HG03432 (cell line): ENCODE results near the gene IGSF10.

Experiments used
- ATAC-seq: cut with Tn5 transposase; IDR thresholded peaks from one replicate; pipeline ENCODE4 v1.9.1; 2021; ENCODE audit warnings: mild to moderate bottlenecking, moderate library complexity; ENCODE audit not compliant: unreplicated experiment

Gene IGSF10

DNA sequence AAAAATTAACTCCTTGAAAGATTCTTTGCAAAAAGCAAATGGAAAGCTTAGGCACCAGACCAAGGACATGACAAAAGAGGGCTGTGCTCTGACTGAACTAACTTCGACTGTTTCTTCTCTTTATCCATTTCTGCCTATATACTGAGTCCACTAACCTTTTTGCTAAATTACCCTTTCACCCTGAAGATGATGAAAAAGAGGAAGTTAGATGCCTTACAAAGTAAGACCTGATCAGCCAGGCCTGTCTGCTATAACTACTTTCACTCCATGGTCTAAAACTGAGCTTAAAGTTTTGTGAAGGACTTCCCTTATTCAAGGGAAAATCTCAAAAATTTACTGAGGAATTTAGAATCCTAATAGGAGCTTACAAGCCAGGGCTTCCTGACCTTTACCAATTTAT, 6.2 kb upstream of the IGSF10 start:
- ATAC-seq: peak; percentile 45

GRCh38 chr3:151462991-151463390, 2.1 kb upstream of the IGSF10 start:
- ATAC-seq: no peak

- no peak for ATAC-seq
Observed at GRCh38 chr3:151462278-151462780, 1.5 kb upstream of the IGSF10 start.

DNA sequence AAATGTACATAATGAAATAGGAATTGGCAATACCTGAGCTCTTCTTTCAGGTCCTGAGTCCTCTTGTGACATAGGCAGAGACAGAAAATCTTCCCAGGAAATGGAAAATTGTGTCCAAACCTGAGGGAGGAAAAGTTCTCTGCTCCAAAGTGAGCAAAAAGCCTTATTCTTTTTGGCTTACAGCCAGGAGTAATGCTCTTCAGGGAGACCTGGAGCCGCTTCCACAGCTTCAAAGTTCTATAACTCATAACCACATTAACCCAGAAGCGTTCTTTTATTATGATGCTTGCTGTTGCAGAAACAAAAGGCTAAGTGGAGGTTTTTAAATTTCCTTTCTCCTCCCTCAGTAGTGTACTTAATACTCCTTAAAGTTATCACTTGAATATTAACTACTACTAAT, 633 bp downstream of the IGSF10 start:
- ATAC-seq: no peak

DNA sequence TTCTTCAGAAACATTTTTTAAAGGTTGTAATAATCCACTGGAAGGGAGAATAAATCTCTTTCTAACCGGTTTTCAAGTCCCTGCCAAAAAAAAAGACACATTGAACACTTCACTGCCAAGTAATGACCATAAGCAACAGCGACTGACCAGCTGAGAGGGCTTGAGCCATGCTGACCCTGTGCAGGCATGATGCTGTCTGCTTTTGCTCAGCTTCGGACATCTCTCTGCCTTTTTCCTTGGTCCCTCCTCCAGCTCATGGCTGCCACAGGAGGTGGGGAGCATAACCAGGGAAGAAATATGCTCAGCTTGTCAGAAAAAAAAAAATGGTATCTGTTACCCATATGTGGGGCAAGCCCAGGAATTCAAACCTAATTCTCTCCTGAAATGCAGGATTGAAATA, 1.5 kb downstream of the IGSF10 start:
- ATAC-seq: no peak

DNA sequence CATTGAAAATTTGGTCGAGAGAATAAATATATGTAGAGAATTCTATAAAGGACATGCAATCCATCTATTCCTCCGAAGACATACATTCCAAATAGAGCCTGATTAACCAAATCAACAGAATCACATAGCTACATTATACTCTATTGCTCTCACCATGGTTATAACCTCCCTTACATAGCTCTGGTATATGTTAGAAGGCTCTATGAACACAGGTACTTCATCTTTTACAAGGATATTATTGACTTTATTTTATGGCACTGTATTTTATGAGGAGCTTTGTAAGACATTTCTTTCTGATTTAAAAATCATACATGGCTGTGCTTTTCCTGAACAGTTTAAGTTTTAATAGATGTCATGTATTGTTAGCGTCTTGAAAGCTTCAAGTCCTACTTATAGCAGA, 4.8 kb downstream of the IGSF10 start:
- ATAC-seq: no peak

- no peak for ATAC-seq
Observed at GRCh38 chr3:151452841-151453240, 8.0 kb downstream of the IGSF10 start.

- no peak for ATAC-seq
Observed at GRCh38 chr3:151452368-151452767, 8.5 kb downstream of the IGSF10 start.

- ATAC-seq: no peak
Observed at GRCh38 chr3:151446002-151446340, 14.9 kb downstream of the IGSF10 start.

DNA sequence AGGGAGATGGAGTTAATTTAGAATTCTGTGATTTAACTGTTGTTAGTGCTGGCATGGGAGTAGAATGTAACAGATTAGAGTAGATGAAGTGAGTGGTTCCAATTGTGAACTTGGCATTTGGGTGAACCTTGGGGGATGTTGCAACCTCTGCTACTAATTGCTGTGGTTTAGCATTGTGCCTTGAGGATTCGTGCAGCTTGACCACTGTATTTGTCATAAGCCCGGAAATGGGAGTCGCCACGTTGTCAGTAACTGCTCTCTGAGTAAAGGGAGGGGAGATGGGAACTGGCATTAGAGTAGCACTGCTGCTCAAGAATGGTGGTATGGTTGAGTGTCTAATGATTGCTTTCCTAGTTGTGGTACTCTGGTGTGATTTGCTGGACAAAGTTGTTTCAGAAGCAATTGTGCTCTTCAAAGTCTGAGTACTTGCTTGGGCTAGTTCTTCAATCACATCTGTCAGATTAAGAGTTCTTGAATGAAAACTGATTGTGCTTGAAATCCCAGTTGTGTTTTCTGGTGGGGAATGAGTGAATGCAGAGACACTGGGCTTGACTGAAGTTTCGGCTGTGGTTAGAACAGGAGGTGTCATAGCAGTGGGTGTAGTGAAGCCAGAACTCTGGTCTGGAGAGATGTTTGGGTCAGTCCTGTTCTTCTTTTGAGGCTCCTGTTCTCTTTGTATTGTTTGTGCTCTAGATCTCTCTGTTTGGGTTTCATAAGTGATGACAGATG, 15.4 kb downstream of the IGSF10 start:
- no peak for ATAC-seq

DNA sequence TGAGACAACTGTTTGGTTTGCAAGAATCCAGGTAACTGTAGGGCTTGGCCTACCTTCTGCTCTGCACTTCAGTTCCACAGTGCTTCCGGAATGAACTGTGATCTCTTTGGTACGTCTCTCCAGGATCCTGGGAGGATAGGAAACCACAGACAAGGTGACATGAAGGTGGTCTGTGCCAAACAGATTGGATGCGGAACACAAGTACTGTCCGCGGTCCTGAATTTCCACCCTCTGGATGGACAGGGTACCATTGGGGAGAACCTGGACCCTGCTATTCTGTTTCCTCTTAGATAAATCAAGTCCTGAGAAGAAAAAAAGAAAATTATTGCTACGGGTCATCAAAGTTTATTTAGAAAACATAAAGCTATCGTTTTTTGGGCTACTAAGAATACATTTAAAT, 17.3 kb downstream of the IGSF10 start:
- no peak for ATAC-seq

GRCh38 chr3:151440940-151441339, 19.9 kb downstream of the IGSF10 start:
- ATAC-seq: no peak

- ATAC-seq: peak; percentile 81
Observed at GRCh38 chr3:151439652-151440125, 21.2 kb downstream of the IGSF10 start.

DNA sequence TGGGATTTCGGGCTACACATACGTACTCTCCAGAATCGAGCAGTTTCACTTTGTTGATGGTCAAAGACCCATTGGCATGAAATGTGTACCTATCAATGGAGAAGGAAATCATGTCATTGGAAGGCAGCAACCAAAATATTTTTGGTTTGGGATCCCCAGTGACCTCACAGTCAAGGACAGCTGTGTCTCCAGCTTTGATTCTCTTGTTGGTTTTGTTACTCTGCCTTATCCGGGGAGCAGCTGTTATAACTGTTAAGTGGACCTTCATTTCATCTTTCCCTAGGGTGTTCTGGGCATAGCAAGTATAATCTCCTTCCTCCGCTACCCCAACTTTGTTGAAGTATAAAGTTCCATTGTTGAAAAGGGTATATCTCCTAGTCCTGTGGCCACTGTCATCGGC, 23.0 kb downstream of the IGSF10 start:
- no peak for ATAC-seq

DNA sequence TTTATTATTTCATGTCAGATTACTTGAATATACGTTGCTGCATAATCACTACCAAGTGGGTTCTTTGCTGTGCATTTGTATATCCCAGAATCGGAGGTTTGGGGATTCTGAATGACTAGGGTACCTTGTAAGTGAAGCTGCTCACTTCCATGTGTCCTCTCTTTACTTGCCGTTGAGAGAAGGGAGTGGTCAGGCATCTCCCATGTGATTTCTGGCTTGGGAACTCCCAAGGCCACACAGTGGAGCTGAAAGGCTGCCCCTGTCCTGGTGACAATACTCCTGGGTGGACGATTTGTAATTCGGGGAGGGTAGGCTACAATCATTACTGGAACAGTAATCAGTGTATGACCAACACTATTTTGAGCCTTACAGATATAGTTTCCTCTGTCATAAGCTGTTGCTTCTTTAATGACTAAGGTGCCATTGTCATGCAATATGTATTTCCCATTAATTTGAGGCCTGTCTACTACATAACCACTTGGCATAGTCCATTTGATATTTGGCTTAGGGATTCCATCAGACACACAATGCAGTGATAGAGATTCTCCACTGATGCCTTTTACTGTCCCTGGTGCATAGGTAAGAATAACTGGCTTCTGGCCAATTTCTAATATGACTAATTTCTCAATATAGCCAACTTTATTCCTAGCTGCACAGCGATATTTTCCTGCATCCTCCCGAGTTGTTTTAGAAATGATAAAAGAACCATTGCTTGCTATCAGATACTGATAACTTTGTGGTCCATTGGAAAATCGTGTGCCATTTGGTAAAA, 24.0 kb downstream of the IGSF10 start:
- ATAC-seq: no peak

- no peak for ATAC-seq
Observed at GRCh38 chr3:151434151-151434890, 26.5 kb downstream of the IGSF10 start.

GRCh38 chr3:151432616-151433372, 28.1 kb downstream of the IGSF10 start:
- no peak for ATAC-seq

GRCh38 chr3:151431940-151432339, 28.9 kb downstream of the IGSF10 start:
- peak; percentile 43 for ATAC-seq

GRCh38 chr3:151430821-151431484, 29.9 kb downstream of the IGSF10 start:
- peak; percentile 55 for ATAC-seq

- no peak for ATAC-seq
Observed at GRCh38 chr3:151428386-151428785, 32.5 kb downstream of the IGSF10 start.
